Measurements from ENCODE around the gene PHOX2A.

The PHOX2A gene

GRCh38 chr11:72257570-72257969, 13.6 kb upstream of the PHOX2A start:
- no peak for TF ChIP-seq GATA2 (IDR thresholded peaks at IDR 0.05; ENCODE audit: low read depth, low read length)
- TF ChIP-seq GATA3 (IDR thresholded peaks at IDR 0.05; ENCODE audit: low read depth, low read length) = no peak

- TF ChIP-seq GATA2 (IDR thresholded peaks at IDR 0.05; ENCODE audit: low read depth, low read length) = no peak
- no peak for TF ChIP-seq GATA3 (IDR thresholded peaks at IDR 0.05; ENCODE audit: low read depth, low read length)
These were observed 10.5 kb upstream of the PHOX2A start for GRCh38 chr11:72254299-72254993.

- TF ChIP-seq GATA2 (IDR thresholded peaks at IDR 0.05; ENCODE audit: low read depth, low read length) (no peak), GATA3 (IDR thresholded peaks at IDR 0.05; ENCODE audit: low read depth, low read length) (no peak)
These were observed 9.4 kb upstream of the PHOX2A start for GRCh38 chr11:72253392-72253791.

GRCh38 chr11:72251614-72252013, 7.6 kb upstream of the PHOX2A start:
- no peak for TF ChIP-seq GATA2 (IDR thresholded peaks at IDR 0.05; ENCODE audit: low read depth, low read length)
- TF ChIP-seq GATA3 (IDR thresholded peaks at IDR 0.05; ENCODE audit: low read depth, low read length) = no peak

- TF ChIP-seq GATA2 (IDR thresholded peaks at IDR 0.05; ENCODE audit: low read depth, low read length) (no peak), GATA3 (IDR thresholded peaks at IDR 0.05; ENCODE audit: low read depth, low read length) (no peak)
These were observed 6.9 kb upstream of the PHOX2A start for GRCh38 chr11:72250661-72251464.

- TF ChIP-seq GATA2 (IDR thresholded peaks at IDR 0.05; ENCODE audit: low read depth, low read length) (no peak), GATA3 (IDR thresholded peaks at IDR 0.05; ENCODE audit: low read depth, low read length) (no peak)
These were observed 6.0 kb upstream of the PHOX2A start for GRCh38 chr11:72249961-72250360.

- TF ChIP-seq GATA3 (IDR thresholded peaks at IDR 0.05; ENCODE audit: low read depth, low read length) (no peak), GATA2 (IDR thresholded peaks at IDR 0.05; ENCODE audit: low read depth, low read length) (no peak)
These were observed 3.6 kb upstream of the PHOX2A start for GRCh38 chr11:72247584-72247983.

- TF ChIP-seq GATA3 (IDR thresholded peaks at IDR 0.05; ENCODE audit: low read depth, low read length) = no peak
- no peak for TF ChIP-seq GATA2 (IDR thresholded peaks at IDR 0.05; ENCODE audit: low read depth, low read length)
These were observed 1.4 kb upstream of the PHOX2A start for GRCh38 chr11:72245263-72245816.

GRCh38 chr11:72244361-72245262, 636 bp upstream of the PHOX2A start:
- TF ChIP-seq GATA3 (IDR thresholded peaks at IDR 0.05; ENCODE audit: low read depth, low read length) (no peak), GATA2 (IDR thresholded peaks at IDR 0.05; ENCODE audit: low read depth, low read length) (0 out of 2 replicates have a peak, but pooled peaks have one; percentile 38)

- TF ChIP-seq GATA2 (IDR thresholded peaks at IDR 0.05; ENCODE audit: low read depth, low read length) (peak; percentile 55), GATA3 (IDR thresholded peaks at IDR 0.05; ENCODE audit: low read depth, low read length) (no peak)
These were observed 560 bp downstream of the PHOX2A start for GRCh38 chr11:72243173-72244059.

GRCh38 chr11:72242141-72242540, 1.8 kb downstream of the PHOX2A start:
- TF ChIP-seq GATA3 (IDR thresholded peaks at IDR 0.05; ENCODE audit: low read depth, low read length) = no peak
- peak; percentile 90 for TF ChIP-seq GATA2 (IDR thresholded peaks at IDR 0.05; ENCODE audit: low read depth, low read length)

GRCh38 chr11:72241291-72241781, 2.6 kb downstream of the PHOX2A start:
- TF ChIP-seq GATA2 (IDR thresholded peaks at IDR 0.05; ENCODE audit: low read depth, low read length) (no peak), GATA3 (IDR thresholded peaks at IDR 0.05; ENCODE audit: low read depth, low read length) (no peak)

All from SH-SY5Y (cell line).